ENCODE measurements around the gene PALM. TPM values are rescaled to one million over a fixed set of nuclear protein-coding genes. Genes with fewer than 3 reads are reported as not detected.
A peak's percentile ranks its signal among the peaks of the same experiment; 100 is the strongest.

Gene PALM
- total RNA-seq, 1 experiment from 2014 or later = 18.5 TPM

DNA sequence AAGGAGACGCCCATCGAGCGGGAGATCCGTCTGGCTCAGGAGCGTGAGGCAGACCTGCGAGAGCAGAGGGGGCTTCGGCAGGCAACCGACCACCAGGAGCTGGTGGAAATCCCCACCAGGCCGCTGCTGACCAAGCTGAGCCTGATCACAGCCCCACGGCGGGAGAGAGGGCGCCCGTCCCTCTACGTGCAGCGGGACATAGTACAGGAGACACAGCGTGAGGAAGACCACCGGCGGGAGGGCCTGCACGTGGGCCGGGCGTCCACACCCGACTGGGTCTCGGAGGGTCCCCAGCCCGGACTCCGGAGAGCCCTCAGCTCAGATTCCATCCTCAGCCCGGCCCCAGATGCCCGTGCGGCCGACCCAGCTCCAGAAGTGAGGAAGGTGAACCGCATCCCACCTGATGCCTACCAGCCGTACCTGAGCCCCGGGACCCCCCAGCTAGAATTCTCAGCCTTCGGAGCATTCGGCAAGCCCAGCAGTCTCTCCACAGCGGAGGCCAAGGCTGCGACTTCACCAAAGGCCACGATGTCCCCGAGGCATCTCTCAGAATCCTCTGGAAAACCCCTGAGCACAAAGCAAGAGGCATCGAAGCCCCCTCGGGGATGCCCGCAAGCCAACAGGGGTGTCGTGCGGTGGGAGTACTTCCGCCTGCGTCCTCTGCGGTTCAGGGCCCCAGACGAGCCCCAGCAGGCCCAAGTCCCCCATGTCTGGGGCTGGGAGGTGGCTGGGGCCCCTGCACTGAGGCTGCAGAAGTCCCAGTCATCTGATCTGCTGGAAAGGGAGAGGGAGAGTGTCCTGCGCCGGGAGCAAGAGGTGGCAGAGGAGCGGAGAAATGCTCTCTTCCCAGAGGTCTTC is 49.3 kb downstream of the PALM start:
- H2BK5ac ChIP-seq (ENCODE audit: insufficient read length, low read length) = no peak overlapping the region
- H2BK15ac ChIP-seq (ENCODE audit: low read depth, low read length) = no peak overlapping the region
- H3K9me3 ChIP-seq (ENCODE audit: control insufficient read depth, low read depth, low read length) = no peaks in the 10 kb centered on the region
- no peak overlapping the region for H3K56ac ChIP-seq (ENCODE audit: insufficient read length, low read depth, low read length)
- H3K9ac ChIP-seq (ENCODE audit: extremely low read depth, insufficient read length, low read length) = no peak overlapping the region
- no peak overlapping the region for H2BK120ac ChIP-seq (ENCODE audit: low read depth, low read length, poor library complexity, severe bottlenecking)
- H3K36me3 Mint-ChIP-seq (ENCODE audit: insufficient read depth in 1 of 3, low read depth in 3 of 3) = peaks cover 0 to 4% (median 3%) of the 10 kb centered on the region in 3 experiments; a peak in 4 of 7 replicates
- no peak overlapping the region for H3K27ac Mint-ChIP-seq
- H4K20me1 ChIP-seq (ENCODE audit: control insufficient read depth, insufficient read depth, insufficient read length) = no peaks in the 10 kb centered on the region
- no peak overlapping the region for H4K8ac ChIP-seq (replicated peaks; ENCODE audit: insufficient read length, low read depth, low read length)
- no peak overlapping the region for H4K5ac ChIP-seq (ENCODE audit: insufficient read length, low read depth, low read length)
- TF ChIP-seq, protein P1, sequence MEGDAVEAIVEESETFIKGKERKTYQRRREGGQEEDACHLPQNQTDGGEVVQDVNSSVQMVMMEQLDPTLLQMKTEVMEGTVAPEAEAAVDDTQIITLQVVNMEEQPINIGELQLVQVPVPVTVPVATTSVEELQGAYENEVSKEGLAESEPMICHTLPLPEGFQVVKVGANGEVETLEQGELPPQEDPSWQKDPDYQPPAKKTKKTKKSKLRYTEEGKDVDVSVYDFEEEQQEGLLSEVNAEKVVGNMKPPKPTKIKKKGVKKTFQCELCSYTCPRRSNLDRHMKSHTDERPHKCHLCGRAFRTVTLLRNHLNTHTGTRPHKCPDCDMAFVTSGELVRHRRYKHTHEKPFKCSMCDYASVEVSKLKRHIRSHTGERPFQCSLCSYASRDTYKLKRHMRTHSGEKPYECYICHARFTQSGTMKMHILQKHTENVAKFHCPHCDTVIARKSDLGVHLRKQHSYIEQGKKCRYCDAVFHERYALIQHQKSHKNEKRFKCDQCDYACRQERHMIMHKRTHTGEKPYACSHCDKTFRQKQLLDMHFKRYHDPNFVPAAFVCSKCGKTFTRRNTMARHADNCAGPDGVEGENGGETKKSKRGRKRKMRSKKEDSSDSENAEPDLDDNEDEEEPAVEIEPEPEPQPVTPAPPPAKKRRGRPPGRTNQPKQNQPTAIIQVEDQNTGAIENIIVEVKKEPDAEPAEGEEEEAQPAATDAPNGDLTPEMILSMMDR (conservative IDR thresholded peaks at IDR 0.05) = no peak
- no peak overlapping the region for H3K4ac ChIP-seq (ENCODE audit: low read depth, low read length)
- H3K23me2 ChIP-seq (ENCODE audit: insufficient read length, low read depth, low read length, poor library complexity, severe bottlenecking) = no peaks in the 10 kb centered on the region
- H3K18ac ChIP-seq (ENCODE audit: insufficient read length, low read depth, low read length) = no peak overlapping the region
- no peak overlapping the region for H2BK20ac ChIP-seq (ENCODE audit: low read depth, low read length, poor library complexity, severe bottlenecking)
- 0 out of 4 replicates have a peak, but pooled peaks cover 0 to 2% of the 10 kb centered on the region in 2 experiments for H3K4me1 Mint-ChIP-seq
- no peak overlapping the region for H3K4me3 Mint-ChIP-seq
- H4K91ac ChIP-seq (ENCODE audit: insufficient read length, low read depth, low read length) = no peak overlapping the region
- no peak overlapping the region for H3K23ac ChIP-seq (ENCODE audit: insufficient read length, low read depth, low read length)
- no peaks in the 10 kb centered on the region for H3K79me1 ChIP-seq (ENCODE audit: insufficient read depth, low read depth, low read length, poor library complexity, severe bottlenecking)
- no peak overlapping the region for H2AFZ ChIP-seq (ENCODE audit: low read length)
- no peak overlapping the region for H3K4me2 ChIP-seq (ENCODE audit: insufficient read depth, insufficient read length, low read length)
- no peak overlapping the region for H3K27ac ChIP-seq (ENCODE audit: insufficient read length, low read depth, low read length)
- peaks cover 12% of the 10 kb centered on the region for H3K27me3 Mint-ChIP-seq (ENCODE audit: low read depth)
- H3K9me3 Mint-ChIP-seq = peaks cover 16 to 17% of the 10 kb centered on the region in 2 experiments
- no peak overlapping the region for H3T11ph ChIP-seq (ENCODE audit: low read length)
- no peak overlapping the region for H2AK5ac ChIP-seq (ENCODE audit: insufficient read length, low read length)
- no CpG with 5 or more reads among the region's 50 CpGs for WGBS (ENCODE audit: extremely low coverage, insufficient read length, low lambda C conversion rate)
- no peaks in the 10 kb centered on the region for H3K27me3 ChIP-seq (ENCODE audit: insufficient read depth, low read length)
- no peak overlapping the region for H2BK12ac ChIP-seq (ENCODE audit: insufficient read length, low read depth, low read length)
- DNase-seq = peak; percentile 20
- H3K14ac ChIP-seq (ENCODE audit: insufficient read depth, low read length) = no peak overlapping the region; the same call in 1 of the 2 replicates
- H3K79me2 ChIP-seq (ENCODE audit: insufficient read depth, low read length) = no peaks in the 10 kb centered on the region
- no peaks in the 10 kb centered on the region for H3K4me1 ChIP-seq (ENCODE audit: insufficient read depth, low read length)
